Natural killer cell (primary cell): ENCODE results near the gene BIRC7. TPM values are rescaled to one million over a fixed set of nuclear protein-coding genes. Genes with fewer than 3 reads are reported as not detected.

Experiments used
- ATAC-seq, 3 donors: fragments of 150-1000 bp in 2 of 3; fragments of 200-7000 bp in 1 of 3; cut with Tn5 transposase; 1 replicate in 1 of 3; 2 replicates in 2 of 3; pipeline ENCODE4 v1.10.0; 2021; ENCODE audit warnings: mild to moderate bottlenecking in 2 of 3, moderate library complexity in 2 of 3
- DNase-seq, 2 donors: peaks; one replicate each; pipeline versions ENCODE4 v3.0.0 to v3.0.0-alpha.2; 2013 to 2021; ENCODE audit warnings: mixed read lengths in 1 of 2
- H3K27ac ChIP-seq: one replicate; pipeline ENCODE4 v1.5.1; 2013; ENCODE audit warnings: mild to moderate bottlenecking, low read length
- H3K27me3 ChIP-seq: one replicate; pipeline ENCODE4 v1.6.1; 2013; ENCODE audit warnings: low read length; ENCODE audit not compliant: control insufficient read depth, insufficient read depth
- H3K36me3 ChIP-seq: one replicate; pipeline ENCODE4 v1.6.1; 2013; ENCODE audit warnings: low read length; ENCODE audit not compliant: control insufficient read depth, insufficient read depth
- H3K4me1 ChIP-seq: one replicate; pipeline ENCODE4 v1.6.1; 2013; ENCODE audit warnings: low read length; ENCODE audit not compliant: control insufficient read depth, insufficient read depth
- H3K4me3 ChIP-seq: one replicate; pipeline ENCODE4 v1.5.1; 2013; ENCODE audit warnings: low read length
- H3K9me3 ChIP-seq: one replicate; pipeline ENCODE4 v1.6.1; 2013; ENCODE audit warnings: low read length; ENCODE audit not compliant: control insufficient read depth, insufficient read depth
- H3K27ac Mint-ChIP-seq, 2 donors: one replicate each; pipeline ENCODE4 v1.8.0; 2022; ENCODE audit warnings: mild to moderate bottlenecking in 2 of 2, mixed read lengths in 2 of 2, moderate library complexity in 1 of 2
- H3K27me3 Mint-ChIP-seq, 2 donors: one replicate each; pipeline ENCODE4 v1.8.0; 2022; ENCODE audit warnings: low read depth in 2 of 2, mixed read lengths in 2 of 2
- H3K36me3 Mint-ChIP-seq: one replicate; pipeline ENCODE4 v1.8.0; 2022; ENCODE audit warnings: mixed read lengths
- H3K4me1 Mint-ChIP-seq, 2 donors: one replicate each; pipeline ENCODE4 v1.8.0; 2022; ENCODE audit warnings: mixed read lengths in 2 of 2
- H3K4me3 Mint-ChIP-seq: one replicate; pipeline ENCODE4 v1.8.0; 2022; ENCODE audit warnings: mild to moderate bottlenecking, moderate library complexity, mixed read lengths
- H3K9me3 Mint-ChIP-seq, 2 donors: one replicate each; pipeline ENCODE4 v1.8.0; 2022; ENCODE audit warnings: mixed read lengths in 2 of 2
- CTCF ChIP-seq: fragments of 200-600 bp; IDR thresholded peaks from one replicate; pipeline ENCODE4 v1.8.0; 2022; ENCODE audit warnings: antibody characterized with exemption
- WGBS: methylation state at CpG from one replicate; pipeline ENCODE4 v1.1.7; 2013; ENCODE audit warnings: missing lambda C conversion rate; ENCODE audit not compliant: insufficient coverage; 5-methylcytosine and 5-hydroxymethylcytosine counted together
- intact Hi-C: fragments of 100-400 bp; cut with micrococcal nuclease; formaldehyde crosslinking; loops from one replicate; pipeline ENCODE4 v1.14.2; 2022
- total RNA-seq, 4 donors: library from RNA; stranded (reverse); fragments of 120-200 nt in 1 of 4; gene quantifications; one replicate each; pipeline versions ENCODE4 v1.2.3 to v1.2.4, GENCODE V29; 2013 to 2022

Gene BIRC7
- total RNA-seq, 3 donors from 2014 or later (not counting 1 experiment from before 2014, with no cell fraction given), result not detected

- H3K27ac Mint-ChIP-seq, result no peak overlapping the region
- no peaks in the 10 kb centered on the region for H3K36me3 Mint-ChIP-seq
- no peaks in the 10 kb centered on the region for H3K9me3 Mint-ChIP-seq
- 89% methylated on average over 7 of the region's 7 CpGs for WGBS
- DNase-seq (no peak), ATAC-seq (no peak)
- Histone ChIP-seq H3K36me3 (no peaks in the 10 kb centered on the region), H3K27me3 (no peaks in the 10 kb centered on the region), H3K4me3 (no peak overlapping the region), H3K4me1 (no peaks in the 10 kb centered on the region), H3K9me3 (no peaks in the 10 kb centered on the region), H3K27ac (no peak overlapping the region)
- TF ChIP-seq CTCF, result no peak
- H3K4me3 Mint-ChIP-seq, result no peak overlapping the region
- intact Hi-C loops, result no loop called here
- no peaks in the 10 kb centered on the region for H3K27me3 Mint-ChIP-seq
- no peaks in the 10 kb centered on the region for H3K4me1 Mint-ChIP-seq
Measured at GRCh38 chr20:63187338-63188158, 48.2 kb upstream of the BIRC7 start.

GRCh38 chr20:63188159-63188442, 47.6 kb upstream of the BIRC7 start:
- Mint-ChIP-seq H3K27ac (no peak overlapping the region), H3K27me3 (no peaks in the 10 kb centered on the region), H3K9me3 (no peaks in the 10 kb centered on the region), H3K4me1 (no peaks in the 10 kb centered on the region), H3K36me3 (no peaks in the 10 kb centered on the region), H3K4me3 (no peak overlapping the region)
- DNase-seq (no peak), ATAC-seq (no peak)
- Histone ChIP-seq H3K9me3 (no peaks in the 10 kb centered on the region), H3K4me1 (no peaks in the 10 kb centered on the region), H3K36me3 (no peaks in the 10 kb centered on the region), H3K27ac (no peak overlapping the region), H3K27me3 (no peaks in the 10 kb centered on the region), H3K4me3 (no peak overlapping the region)
- no peak for TF ChIP-seq CTCF
- intact Hi-C loops, result no loop called here
- WGBS, result 90% methylated on average over 13 of the region's 13 CpGs

- H3K36me3 Mint-ChIP-seq, result no peaks in the 10 kb centered on the region
- H3K9me3 ChIP-seq, result no peaks in the 10 kb centered on the region
- H3K9me3 Mint-ChIP-seq, result no peaks in the 10 kb centered on the region
- H3K4me1 Mint-ChIP-seq, result no peaks in the 10 kb centered on the region
- DNase-seq (no peak), ATAC-seq (no peak)
- H3K4me3 ChIP-seq, result no peak overlapping the region
- H3K4me3 Mint-ChIP-seq, result no peak overlapping the region
- H3K4me1 ChIP-seq, result no peaks in the 10 kb centered on the region
- H3K27me3 Mint-ChIP-seq, result no peaks in the 10 kb centered on the region
- no peaks in the 10 kb centered on the region for H3K27me3 ChIP-seq
- no peak for TF ChIP-seq CTCF
- no peak overlapping the region for H3K27ac ChIP-seq
- H3K27ac Mint-ChIP-seq, result no peak overlapping the region
- intact Hi-C loops, result no loop called here
- H3K36me3 ChIP-seq, result no peaks in the 10 kb centered on the region
- WGBS, result 79% methylated on average over 15 of the region's 15 CpGs
Measured at GRCh38 chr20:63188641-63189321, 46.9 kb upstream of the BIRC7 start.
